ENCODE measurements around the gene RRAS2.

- no peak for TF ChIP-seq CTCF (conservative IDR thresholded peaks at IDR 0.05; ENCODE audit: low read length)
- TF ChIP-seq EZH2phosphoT487 (IDR thresholded peaks at IDR 0.05; ENCODE audit: borderline replicate concordance, low read depth, low read length) = no peak
Observed at GRCh38 chr11:14259878-14260277, 99.1 kb downstream of the RRAS2 start.
